Activated gamma-delta T cell treated with Interleukin-2 at 50 U/mL for 16 hours (primary cell): ENCODE data around the gene LARGE2.

Source experiments
- DNase-seq: peaks from one replicate; pipeline ENCODE4 v3.0.0-alpha.2; 2020

LARGE2 gene

DNA sequence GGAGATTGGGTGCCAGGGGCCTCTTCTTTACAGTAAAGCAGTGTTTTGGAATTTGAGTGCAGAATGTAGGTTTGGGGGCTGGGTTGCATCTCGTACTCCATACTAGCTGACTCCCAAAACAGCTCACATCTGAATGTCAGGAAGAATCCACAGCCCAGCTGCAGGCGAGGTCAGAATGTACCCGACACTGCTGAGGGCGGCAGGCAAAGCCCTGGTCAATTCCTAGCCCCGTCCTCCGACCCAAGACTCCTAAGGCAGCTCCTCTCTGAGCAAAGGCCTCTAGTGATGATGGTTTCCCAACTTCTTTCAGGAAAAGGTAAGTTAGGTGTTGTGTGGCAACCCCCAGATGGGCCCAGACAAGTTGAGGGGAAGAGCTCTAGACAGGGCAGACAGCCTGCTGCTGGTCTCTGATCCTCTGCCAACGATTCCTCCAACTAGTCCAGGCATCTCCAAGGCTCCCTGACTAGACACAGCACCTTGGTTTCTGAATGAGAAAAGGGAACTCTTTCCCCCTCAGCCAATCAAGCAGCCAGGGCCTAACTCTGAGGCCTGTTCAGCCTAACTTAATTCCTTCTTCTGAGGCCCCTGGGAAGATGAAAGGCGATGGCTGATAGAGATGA lies 8.6 kb downstream of the LARGE2 start:
- no peak for DNase-seq

GRCh38 chr11:45931739-45932138 lies 9.3 kb downstream of the LARGE2 start:
- DNase-seq: no peak

DNA sequence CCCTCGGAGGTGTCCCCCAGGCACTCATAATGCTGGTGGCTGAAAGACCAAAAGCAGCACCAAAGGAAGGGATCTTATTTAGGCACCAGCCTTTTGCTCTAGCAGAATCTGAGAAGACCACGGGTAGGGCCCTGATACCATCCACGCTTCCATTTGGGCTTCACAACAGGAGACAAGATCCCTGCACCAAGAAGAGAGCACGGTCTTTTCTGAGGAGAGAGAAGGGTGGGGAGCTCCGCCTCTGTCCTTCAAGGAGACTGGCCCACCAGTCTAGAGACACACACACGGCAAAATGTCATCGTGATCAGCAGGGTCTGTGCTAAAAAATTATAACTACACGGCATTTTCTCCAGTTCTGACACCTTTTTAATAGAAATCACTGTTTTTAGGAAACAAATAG lies 9.8 kb downstream of the LARGE2 start:
- no peak for DNase-seq

GRCh38 chr11:45933131-45933831 lies 10.8 kb downstream of the LARGE2 start:
- DNase-seq: no peak

DNA sequence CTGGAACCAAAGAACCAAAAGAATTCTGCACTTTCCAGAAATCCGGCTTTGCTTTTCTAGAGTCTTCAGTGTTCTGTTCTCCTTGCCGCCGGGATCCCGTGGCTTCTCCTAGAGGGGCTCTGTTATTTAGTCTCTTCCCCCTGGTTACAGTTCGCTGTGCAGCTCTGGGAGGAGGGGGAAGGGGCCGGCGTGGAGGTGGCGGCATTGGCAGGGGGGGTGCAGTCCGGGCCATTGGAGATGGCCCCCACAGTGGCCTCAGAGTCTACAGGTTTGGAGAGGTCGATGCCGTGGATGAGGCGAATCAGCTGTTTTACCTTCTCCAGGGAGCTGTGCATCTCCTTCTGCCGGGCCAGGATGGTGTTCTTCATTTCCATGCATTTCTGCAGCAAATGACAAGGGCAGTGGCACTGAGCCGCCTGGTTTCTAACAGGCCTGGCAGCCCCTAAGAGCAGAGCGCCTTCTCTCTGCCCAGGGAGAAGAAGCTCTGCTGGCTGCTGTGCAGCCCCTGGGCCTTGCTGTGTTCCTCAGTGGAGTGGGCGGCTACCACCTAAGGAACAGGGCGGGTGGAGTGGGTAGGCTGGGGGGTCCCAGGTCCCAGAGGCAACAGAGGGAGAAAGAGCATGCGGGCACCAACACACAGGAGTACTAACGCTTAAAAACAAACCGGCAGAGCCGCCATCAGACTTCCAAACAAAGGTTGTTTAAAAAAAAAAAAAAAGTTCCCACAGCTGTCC lies 11.6 kb downstream of the LARGE2 start:
- DNase-seq: no peak

DNA sequence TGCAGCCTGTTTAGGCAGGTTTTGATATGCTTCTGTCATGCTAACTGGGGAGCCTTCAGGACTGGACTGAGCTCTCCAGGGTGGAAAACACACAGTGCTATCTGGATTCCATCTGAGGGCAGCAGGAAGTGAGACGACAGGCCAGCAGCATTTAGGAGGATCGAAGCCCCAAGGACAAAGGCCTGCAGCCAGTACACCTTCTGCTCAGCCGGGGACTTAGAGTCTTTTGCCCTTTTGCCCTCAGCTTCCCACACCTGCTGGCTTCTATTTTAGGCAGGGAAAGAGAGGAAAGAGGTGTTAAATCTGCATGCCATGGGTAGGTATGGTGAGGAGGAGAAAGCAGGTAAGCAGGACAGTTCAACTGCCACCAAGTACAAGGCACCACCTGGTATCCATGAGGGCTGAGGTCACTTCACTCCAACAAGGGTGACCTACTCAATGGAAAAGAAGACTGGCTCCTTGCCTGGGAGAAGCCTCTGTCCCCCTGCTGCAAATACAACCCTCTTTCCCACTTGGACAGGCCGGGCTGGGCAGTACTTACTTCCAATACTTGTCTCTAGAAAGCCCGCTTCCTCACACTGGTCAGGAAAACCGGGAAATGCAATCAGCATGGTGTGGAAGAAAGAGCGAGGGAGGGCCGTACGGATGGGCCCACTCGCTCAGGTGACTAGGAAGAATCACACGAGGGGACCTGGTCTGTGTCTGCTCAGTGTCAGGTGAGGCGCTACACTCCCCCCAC lies 12.3 kb downstream of the LARGE2 start:
- no peak for DNase-seq

DNA sequence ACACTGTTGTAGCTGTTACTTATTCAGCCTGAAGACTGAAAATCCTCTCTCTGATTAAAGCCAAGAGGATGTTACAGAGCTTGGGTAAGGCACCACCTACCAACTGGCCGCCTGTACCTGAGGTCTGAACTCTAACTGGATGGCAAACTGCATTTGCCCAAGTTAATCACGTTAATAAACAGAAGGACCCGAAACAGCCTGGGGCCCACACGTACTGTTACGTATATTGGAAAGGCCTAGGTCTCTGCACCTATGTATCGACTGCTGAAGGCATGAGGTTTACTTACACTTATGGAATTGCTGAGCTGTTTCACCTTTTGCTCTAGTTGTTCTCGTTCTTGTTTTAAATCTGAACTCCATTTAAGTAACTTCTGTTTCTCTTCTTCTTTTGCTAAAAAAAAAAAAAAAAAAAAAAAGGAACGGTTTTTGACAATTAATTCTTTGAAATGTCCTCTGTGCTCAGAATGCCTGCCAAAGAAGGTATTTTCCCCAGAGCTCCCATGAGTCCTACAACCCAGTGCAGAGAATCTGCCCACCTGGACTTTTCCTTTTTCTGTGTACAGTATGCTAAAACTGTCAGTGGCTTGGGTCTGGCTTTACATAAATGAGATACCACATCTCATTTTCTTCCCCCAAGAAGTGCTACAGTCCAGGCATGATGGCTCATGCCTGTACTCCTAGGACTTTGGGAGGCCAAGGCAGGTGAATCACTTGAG lies 13.1 kb downstream of the LARGE2 start:
- no peak for DNase-seq

GRCh38 chr11:45936511-45937054 lies 14.1 kb downstream of the LARGE2 start:
- DNase-seq: no peak

- DNase-seq: no peak
Observed at GRCh38 chr11:45937916-45938315, 15.5 kb downstream of the LARGE2 start.

DNA sequence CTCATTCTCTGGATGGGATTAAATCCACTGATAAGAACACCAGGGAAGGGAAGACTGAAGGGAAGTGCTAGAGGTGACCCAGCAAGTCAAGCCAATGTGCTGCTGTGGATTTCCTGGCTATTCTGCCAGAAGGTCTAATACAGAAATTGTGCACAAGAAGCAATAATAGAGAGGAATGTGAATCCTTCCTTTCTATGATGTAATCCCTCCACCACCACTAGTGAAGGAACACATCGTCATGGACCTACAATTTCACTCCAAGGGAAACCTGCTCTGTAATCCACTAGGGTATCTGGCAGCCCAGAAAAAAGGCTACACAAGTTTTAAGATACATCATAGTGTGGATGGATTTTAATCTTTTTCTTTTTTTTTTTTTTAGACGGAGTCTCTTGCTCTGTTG lies 17.4 kb downstream of the LARGE2 start:
- DNase-seq: no peak

DNA sequence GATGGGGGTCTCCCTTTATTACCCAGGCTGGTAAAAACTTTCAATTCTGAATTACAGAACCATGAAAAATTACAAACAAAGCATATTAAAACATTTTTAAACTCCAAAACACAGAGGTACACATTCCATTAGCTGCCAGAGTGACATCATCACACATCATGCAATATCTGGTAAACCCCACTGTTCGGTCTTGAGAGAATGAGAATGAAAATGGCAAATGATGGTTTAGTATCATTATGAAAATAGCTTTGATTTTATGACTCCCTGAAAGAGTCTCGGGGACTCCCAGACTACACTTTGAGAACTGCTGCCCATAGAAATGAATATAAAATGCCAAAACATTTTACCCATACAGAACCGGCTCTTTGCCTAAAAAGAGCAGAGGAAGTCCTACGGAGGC lies 18.8 kb downstream of the LARGE2 start:
- no peak for DNase-seq

- no peak for DNase-seq
Observed at GRCh38 chr11:45942381-45942780, 19.9 kb downstream of the LARGE2 start.

- DNase-seq: no peak
Observed at GRCh38 chr11:45945397-45945999, 23.0 kb downstream of the LARGE2 start.

- no peak for DNase-seq
Observed at GRCh38 chr11:45947885-45948284, 25.4 kb downstream of the LARGE2 start.

GRCh38 chr11:45948356-45948755 lies 25.9 kb downstream of the LARGE2 start:
- DNase-seq: no peak

DNA sequence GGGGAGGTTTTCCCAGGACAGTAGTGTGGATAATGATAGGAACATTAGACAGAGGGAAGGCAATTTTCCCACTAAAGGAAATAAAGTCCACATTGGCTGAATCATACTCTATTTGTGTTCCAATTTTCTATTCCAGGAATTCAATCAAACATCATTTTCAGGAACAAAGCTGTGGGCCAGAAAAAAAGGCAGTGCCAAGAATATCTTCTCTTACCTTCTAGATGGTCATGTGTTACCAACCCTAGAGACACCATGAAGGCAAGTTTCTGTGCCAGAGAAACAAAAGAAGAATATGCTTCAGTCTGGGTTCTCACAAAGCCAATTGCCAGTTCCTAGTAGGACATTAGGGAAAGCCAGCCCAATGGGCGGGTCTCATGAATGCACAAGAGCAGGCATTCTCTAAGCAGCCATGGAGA lies 27.5 kb downstream of the LARGE2 start:
- no peak for DNase-seq

DNA sequence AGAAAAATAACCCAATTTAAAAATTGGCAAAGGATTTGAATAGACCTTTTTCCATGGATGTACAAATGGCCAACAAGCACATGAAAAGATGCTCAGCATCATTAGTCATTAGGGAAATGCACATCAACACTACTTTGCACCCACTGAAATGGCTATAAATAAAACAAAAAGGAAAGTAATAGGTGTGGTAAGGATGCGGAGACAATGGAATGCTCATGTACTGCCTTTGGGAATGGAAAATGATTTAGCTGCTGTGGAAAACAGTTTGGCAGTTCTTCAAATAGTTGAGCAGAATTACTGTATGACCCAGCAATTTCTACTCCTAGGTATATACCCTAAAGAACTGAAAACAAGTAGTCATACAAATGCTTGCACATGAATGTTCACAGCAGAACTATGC lies 37.4 kb downstream of the LARGE2 start:
- no peak for DNase-seq

DNA sequence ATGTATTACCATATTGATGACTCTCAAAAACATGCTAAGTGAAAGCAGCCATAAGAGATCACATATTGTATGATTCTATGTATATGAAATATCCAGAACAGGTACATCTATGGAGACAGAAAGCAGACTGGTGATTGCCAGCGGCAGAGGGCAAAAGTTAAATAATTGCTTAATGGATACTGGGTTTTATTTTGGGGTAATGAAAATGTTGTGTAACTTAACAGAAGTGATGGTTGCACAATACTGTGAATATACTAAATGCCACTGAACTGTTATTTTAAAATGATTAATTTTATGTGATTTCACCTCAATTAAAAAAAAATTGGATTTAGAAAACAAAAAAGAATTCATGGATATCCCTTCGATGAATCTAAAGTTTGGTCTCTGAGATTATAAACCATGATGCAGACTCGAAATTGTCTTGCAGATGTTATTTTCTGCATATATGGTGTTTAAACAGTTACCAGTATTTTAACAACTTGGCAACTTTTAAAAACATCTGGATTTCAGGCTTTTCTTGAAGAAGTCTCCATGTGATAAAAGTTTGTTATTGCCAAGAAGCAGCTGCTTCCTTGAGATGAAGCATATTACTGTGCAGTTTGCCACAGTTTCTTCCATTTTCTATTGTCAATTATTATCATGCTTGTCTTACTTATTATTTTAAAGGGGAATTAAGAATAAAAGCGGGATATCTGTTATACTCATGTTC lies 38.1 kb downstream of the LARGE2 start:
- DNase-seq: no peak

DNA sequence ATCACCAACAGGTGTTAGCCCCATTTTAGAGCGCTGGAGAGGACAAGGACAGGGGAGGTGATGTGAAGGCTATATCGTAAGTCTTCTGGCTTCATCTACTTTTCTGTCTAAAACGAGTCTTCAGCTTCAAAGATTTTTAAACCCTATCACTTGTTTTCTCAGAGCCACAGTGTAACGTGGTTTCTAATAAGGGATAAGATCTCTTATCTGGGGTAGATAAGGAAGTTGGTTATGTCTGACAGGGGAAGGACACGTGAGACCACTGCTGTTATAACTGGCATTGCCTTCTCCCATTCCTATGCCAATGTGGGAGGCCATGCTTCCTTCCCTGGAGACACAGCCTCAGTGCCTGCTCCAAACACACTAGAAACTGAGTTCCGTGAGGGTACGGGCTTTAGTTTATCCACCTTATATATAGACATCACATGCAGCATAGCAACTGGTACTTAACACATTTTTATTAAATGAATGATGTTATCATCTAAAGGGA lies 39.3 kb downstream of the LARGE2 start:
- no peak for DNase-seq

GRCh38 chr11:45964911-45965389 lies 42.5 kb downstream of the LARGE2 start:
- DNase-seq: peak; percentile 50

DNA sequence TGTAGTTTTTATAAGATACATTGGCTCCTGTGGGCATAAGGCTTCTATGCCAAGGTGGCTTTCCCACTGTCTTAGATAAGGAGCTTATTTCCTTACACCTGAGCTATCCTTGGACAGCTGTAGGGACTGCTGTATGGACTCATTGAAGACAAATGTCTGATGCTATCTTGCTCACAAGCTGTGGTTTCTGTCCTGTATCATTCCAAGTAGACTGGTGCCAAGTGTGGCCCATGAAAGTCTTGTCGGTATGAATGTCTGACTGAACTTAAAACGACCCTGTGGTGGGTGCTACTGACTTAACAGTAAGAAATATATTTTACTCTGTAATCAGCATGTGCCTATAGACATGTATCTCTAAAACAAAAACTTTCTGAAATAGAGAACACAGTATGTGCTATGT lies 45.0 kb downstream of the LARGE2 start:
- no peak for DNase-seq
